D721Med (cell line): ENCODE results near the gene LPP.

ENCODE experiments used
- DNase-seq: peaks from one replicate; pipeline ENCODE4 v3.0.0; 2011; ENCODE audit warnings: low spot score; ENCODE audit not compliant: insufficient read length
- FAIRE-seq: peaks from 2 replicates; lab custom pipeline; 2011; peaks lifted over from hg19 to GRCh38; lab: Jason Lieb, UNC
- CTCF ChIP-seq: IDR thresholded peaks from 2 replicates; pipeline ENCODE4 v1.5.1; 2012; ENCODE audit warnings: mild to moderate bottlenecking, control low read depth; ENCODE audit not compliant: insufficient read depth; ENCODE audit errors: missing control alignments

LPP gene

DNA sequence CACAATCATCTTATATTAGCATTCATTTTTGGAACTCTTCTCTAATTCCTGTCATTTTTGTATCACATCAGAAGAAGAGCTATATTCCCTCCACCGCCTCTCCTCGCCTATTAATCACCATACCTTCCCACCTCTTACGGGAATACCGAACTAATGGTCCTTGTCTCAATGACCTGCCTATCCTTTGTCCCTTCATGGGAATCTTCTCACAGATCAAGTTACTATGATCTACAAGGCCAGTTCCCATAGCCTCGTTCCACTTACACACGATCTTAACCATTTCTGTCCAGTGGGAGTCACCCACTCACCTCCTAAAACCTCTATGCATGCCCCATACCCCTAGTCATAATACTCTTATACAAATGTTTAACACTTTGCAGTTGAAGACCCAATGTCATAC, 675.2 kb downstream of the LPP start:
- FAIRE-seq = no peak
- TF ChIP-seq CTCF = no peak
- no peak for DNase-seq

DNA sequence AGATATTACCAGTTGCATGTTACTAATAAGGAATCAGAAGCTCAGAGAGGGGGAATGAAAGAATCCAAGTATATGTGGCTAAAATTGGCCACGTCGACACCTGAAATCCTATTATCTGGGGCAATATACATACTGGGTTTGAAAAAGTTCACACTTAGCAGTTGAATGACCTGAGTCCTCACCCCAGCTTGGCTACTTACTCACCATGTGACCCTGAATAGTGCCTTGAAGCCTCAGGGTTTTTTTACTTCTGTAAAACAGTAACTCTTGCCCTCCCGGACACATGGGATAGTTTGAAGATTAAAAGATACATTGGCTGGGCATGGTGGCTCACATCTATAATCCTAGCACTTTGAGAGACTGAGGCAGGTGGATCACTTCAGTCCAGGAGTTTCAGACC, 675.6 kb downstream of the LPP start:
- TF ChIP-seq CTCF = no peak

DNA sequence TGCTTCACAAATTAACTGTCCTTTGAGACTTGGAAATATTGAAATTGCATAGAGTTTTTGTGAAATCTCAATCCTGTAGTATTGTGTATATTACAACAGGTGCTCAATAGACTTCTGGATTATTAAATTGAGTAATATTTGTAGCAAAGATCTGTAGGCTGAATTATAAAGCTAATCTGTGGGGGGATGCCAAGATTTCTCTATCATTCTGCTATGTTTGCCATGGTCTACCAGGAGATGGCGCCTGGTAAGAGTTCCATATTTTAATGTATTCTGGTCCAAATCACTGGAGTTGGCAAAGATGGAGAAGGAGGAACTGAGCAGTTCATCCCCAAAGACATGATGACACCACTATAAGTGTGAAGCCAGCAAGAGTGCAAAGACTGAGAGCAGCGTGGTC, 676.9 kb downstream of the LPP start:
- FAIRE-seq = no peak
- no peak for DNase-seq
- TF ChIP-seq CTCF = peak; percentile 15

More for the DNA sequence above, 675.6 kb downstream of the LPP start:
- DNase-seq (no peak), FAIRE-seq (no peak)

GRCh38 chr3:188832146-188832545, 678.2 kb downstream of the LPP start:
- no peak for TF ChIP-seq CTCF
- DNase-seq (no peak), FAIRE-seq (no peak)

DNA sequence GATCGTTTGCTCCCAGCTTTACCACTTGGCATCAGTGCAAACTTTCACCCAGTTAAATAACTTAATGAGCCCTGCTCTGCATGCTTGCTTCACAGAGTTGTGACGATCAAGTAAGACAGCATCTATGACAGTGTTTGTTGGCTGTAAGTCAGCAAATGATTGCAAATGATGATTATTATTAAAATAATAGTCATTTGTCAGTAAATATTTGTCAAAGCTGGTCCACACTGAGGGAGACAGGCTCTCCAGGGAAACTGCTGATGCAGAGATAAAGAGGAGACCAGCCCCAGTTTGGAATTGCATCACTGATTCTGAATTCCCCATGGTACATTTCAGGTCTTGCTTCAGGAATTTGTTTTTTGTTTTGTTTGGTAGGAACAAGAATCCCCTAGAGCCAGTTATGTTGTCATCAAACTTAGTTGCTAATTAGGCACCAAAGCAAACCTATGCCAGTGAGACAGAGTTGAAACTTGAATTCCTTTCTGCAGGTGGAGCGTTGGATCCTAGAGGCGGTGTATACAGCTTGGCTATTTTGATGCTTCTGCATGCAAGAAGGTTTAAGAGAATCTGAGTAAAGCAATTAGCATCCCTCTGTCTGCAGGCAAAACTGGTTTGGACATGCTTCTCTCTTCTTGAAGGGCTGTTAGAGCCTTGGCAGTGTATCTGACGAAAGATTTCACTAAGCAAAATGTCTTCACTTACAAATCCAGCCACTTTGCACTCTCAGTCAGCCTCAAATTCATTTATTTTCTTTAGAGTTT, 679.2 kb downstream of the LPP start:
- TF ChIP-seq CTCF = no peak
- FAIRE-seq (no peak), DNase-seq (no peak)

DNA sequence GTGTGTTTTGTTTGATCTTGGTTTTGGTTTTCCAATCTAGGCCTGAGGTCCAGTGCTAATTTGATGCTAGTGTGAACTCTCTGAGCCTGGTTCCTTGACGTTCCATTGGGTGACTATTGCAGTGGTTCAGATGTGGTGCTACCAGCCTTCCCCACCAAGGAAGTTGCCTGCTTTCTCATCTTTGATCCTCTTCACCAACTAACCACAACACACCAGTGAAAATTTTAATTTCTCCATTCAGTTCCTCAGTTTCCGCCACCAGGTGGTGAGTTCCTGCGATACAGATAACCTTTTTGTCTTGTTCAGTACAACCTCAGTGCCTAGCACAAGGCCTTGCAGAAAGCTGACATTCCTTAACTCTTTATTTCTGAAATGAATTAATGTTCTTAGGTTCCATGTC, 680.4 kb downstream of the LPP start:
- no peak for FAIRE-seq
- DNase-seq = no peak

More for the DNA sequence above, 680.4 kb downstream of the LPP start:
- no peak for TF ChIP-seq CTCF
